HG03378 (cell line): ENCODE measurements around the gene RGL3.
"Not testable (repeated sequence)": the region's sequence is repeated elsewhere in the genome, so short reads cannot be mapped to it uniquely, and the experiment has no call there.

Experiments used
- ATAC-seq: cut with Tn5 transposase; IDR thresholded peaks from one replicate; pipeline ENCODE4 v1.9.1; 2021; ENCODE audit warnings: mild to moderate bottlenecking, moderate library complexity; ENCODE audit not compliant: unreplicated experiment

The RGL3 gene

GRCh38 chr19:11418549-11419506, at the start of gene RGL3:
RGL3 (minus strand) TSS chr19:11419314; CDS start chr19:11419278, 36 bp downstream.
- ATAC-seq, result no peak

DNA sequence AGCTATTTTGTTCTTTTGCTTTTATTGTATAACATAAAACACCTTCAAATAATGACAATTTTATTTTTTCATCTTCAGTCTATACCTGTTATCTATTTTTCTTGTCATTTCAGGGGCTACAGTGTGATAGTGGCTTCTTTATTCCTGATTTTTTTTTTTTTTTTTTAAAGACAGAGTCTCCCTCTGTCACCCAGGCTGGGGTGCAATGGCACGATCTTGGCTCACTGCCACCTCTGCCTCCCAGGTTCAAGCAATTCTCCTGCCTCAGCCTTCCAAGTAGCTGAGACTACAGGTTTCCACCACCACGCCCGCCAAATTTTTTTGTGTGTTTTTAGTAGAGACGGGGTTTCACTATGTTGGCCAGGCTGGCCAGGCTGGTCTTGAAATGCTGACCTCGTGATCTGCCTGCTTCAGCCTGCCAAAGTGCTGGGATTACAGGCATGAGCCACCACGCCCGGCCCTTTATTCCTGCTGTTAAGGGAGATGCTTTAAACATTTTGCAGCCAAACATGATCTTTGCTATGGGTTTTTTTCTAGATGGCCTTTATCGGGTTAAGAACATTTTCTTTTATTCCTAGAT, 49.2 kb upstream of the RGL3 start:
- ATAC-seq, result not testable (repeated sequence)

DNA sequence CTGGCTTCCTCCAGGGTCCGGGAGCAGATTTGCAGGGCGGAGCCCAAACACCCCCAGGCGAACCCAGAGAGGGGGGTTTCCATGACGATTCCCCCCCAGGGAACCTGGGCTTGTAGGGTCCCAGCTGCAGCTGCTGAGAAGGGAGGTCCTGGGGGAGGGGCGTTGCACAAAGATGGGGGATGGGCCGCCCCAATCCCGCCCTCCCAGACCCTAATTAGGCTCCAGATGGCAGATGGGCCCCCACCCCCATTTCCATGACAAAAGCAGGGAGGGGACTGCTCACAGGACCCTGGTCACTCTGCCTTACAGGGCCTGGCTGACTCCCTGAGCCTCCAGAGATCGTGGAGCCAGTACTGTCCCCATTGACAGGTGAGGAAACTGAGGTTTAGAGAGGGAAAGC, 46.5 kb upstream of the RGL3 start:
- no peak for ATAC-seq

DNA sequence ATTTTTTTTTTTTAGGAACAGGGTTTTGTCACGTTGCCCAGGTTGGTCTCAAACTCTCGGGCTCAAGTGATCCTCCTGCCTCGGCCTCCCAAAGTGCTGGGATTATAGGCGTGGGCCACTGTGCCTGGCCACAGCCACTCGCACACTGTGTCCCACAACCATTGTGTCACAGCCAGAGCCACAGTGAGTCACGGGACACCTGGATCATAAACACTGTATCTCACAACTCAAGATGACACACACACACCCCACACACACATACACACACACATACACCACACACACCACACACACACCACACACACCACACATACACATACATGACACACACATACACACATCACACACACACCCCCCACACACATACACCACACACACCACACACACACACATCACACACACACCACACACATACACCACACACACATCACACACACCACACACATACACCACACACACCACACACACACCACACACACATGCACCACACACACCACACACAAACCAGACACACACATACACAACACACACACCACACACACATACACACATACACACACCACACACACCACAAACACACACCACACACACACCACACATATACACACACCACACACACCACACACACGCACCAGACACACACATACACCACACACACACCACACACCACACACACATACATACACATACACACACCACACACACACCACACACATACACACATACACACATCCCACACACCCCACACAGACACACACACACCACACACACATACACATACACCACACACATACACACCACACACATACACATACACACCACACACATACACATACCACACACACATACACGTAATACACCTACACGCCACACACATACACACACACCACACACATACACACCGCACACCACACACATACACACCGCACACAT, 45.5 kb upstream of the RGL3 start:
- ATAC-seq, result no peak

DNA sequence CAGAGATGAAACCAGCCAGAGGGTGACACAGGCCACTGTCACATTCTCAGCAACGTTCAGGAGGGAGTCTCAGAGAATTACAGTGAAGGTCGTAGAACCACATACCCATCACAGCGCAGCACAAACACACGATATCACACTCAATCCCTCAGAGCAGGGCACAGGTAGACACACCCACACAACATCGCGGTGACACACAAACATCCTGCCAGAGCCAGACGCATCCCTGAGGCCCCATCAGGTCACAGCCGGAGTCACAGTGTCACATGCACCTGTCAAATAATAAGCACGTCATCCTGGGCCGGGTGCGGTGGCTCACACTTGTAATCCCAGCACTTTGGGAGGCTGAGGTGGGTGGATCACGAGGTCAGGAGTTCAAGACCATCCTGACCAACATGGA, 44.3 kb upstream of the RGL3 start:
- ATAC-seq, result no peak

DNA sequence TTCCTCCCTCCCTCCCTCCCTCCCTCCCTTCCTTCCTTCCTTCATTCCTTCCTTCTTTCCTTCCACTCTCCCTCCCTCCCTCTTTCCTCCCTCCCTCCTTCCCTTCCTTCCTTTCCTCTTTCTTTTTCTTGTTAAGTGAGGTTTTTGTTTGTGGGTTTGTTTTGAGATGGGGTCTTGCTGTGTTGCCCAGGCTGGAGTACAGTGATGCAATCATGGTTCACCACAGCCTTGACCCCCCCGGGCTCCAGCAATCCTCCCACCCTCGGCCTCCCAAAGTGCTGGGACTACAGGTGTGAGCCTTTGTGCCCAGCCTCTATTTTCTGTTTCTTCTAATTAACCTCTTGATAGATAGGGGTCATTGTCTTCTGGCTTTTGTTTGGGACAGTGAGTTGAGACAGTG, 42.3 kb upstream of the RGL3 start:
- ATAC-seq, result no peak

GRCh38 chr19:11460207-11460606, 41.1 kb upstream of the RGL3 start:
- no peak for ATAC-seq

DNA sequence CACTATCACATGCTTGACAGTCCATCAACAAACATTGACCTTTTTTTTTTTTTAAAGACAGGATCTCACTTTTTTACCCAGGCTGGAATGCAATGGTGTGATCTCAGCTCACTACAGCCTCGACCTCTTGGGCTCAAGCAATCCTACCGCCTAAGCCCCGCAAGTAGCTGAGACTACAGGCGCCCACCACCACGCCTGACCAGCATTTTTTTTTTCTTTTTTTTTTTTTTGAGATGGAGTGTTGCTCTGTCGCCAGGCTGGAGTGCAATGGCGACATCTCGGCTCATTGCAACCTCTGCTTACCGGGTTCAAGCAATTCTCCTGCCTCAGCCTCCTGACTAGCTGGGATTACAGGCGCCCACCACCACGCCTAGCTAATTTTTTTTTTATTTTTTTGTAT, 39.8 kb upstream of the RGL3 start:
- not testable (repeated sequence) for ATAC-seq

DNA sequence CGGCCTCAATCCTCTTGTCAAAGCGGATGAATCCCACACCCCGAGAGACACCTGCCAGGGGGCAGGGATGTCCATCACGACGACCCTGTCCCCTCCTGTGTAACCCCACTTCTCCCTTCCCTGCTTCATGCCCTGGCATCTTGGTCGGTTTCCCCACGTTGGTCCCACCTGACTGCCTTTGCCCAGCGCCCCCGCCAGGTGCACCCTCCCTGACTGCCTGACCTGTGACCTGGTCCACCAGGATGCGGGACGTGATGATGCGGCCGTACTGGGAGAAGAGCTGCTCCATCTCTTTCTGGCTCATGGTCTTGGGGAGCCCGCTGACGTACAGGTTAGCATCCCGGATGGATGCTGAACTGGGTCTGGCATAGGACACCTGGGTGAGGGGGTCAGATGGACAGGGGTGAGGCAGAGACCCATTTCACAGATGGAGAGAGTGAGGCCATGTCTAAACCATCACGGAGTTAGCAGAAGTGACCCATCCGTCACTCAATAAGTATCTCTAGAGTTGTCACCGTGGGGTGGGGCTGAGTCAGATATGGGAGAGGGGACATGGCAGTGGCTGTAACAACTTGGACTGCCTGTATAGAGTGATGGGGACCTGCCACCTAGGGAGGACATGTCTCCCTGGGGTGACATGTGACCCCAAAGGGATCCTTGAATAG, 39.3 kb upstream of the RGL3 start:
- no peak for ATAC-seq

- ATAC-seq, result no peak
Measured at GRCh38 chr19:11457831-11458230, 38.7 kb upstream of the RGL3 start.

GRCh38 chr19:11457115-11457514, 38.0 kb upstream of the RGL3 start:
- ATAC-seq, result no peak

GRCh38 chr19:11456659-11457058, 37.5 kb upstream of the RGL3 start:
- no peak for ATAC-seq

DNA sequence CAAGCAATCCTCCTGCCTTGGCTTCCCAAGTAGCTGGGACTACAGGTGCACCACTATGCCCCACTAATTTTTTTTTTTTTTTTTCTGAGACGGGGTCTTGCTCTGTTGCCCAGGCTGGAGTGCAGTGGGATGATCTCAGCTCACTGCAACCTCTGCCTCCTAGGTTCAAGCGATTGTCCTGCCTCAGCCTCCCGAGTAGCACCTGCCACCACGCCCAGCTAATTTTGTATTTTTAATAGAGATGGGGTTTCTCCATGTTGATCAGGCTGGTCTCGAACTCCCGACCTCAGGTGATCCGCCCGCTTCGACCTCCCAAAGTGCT, 36.1 kb upstream of the RGL3 start:
- not testable (repeated sequence) for ATAC-seq

- no peak for ATAC-seq
Measured at GRCh38 chr19:11453468-11454341, 34.6 kb upstream of the RGL3 start.

GRCh38 chr19:11452620-11453310, 33.7 kb upstream of the RGL3 start:
- ATAC-seq, result no peak

- ATAC-seq, result no peak
Measured at GRCh38 chr19:11451871-11452619, 32.9 kb upstream of the RGL3 start.

DNA sequence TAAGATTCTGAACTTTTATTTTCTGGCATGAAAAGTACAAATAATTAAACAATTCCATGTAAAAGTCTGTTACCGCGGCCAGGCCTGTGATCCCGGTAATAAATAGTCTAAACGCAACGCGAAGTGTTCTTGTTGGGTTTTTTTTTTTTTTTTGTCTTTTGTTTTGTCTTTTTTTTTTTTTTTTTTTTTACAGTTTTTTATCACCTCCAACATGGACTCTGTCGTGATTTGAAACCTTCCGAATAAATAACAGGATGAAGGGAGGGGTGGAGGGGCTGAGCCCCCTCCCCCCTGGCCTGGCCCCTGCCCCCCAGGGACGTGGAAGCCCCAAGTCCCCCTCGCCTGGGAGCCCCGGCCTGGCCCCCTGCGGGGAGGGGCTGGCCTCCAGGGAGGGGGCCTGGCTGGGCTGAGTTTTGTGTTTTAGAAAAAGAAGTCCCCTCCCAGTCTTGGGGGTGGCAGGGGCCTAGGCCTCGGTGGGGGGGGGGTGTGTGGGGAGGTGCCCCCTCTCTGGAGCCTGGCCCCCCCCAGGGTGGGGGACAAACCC, 32.3 kb upstream of the RGL3 start:
- no peak for ATAC-seq

- ATAC-seq, result no peak
Measured at GRCh38 chr19:11450570-11451326, 31.6 kb upstream of the RGL3 start.
